HTR-8/SVneo (cell line): ENCODE data around the gene DHRSX.
"Not testable (repeated sequence)": the region's sequence is repeated elsewhere in the genome, so short reads cannot be mapped to it uniquely, and the experiment has no call there.

Source experiments
- DNase-seq: peaks from one replicate; pipeline ENCODE4 v3.0.0; 2011; ENCODE audit warnings: low spot score, mixed read lengths; ENCODE audit not compliant: insufficient read length
- FAIRE-seq: peaks from 2 replicates; lab custom pipeline; 2011; peaks lifted over from hg19 to GRCh38; lab: Jason Lieb, UNC

Gene DHRSX

DNA sequence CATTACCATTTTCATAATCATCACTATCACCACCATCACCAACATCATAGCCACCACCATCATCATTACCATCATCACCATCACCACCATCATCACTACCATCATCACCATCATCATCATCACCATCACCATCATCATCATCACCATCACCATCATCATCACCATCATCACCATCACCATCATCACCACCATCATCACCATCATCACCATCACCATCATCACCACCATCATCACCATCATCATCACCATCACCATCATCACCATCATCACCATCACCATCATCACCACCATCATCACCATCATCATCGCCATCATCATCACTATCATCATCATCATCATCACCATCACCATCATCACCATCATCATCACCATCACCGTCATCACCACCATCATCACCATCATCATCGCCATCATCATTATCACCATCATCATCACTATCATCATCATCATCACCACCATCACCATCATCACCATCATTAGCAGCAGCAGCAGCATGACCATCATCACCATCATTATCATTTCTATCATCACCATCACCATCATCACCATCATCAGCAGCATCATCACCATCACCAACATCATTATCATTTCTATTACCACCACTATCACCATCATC is 118.2 kb downstream of the DHRSX start:
- peak; percentile 97 for FAIRE-seq
- DNase-seq = not testable (repeated sequence)

DNA sequence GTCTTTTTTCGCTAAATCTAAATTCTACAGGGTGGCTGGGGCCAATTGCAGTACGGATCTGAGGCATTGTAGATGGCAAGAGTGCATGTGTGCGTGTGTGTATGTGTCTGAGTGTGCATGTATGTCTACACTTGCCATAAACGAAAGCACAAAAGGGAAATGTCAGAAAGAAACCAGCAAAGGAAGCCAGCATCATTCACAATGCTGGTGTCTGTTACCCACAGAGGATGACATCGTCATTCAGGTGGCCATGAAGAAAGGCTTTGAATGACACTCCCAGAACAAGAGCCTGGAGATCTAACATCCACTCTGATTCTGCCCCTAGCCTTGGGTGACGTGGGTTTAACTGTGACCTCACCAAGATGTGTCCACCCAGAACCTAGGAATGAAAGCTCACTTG is 124.6 kb downstream of the DHRSX start:
- FAIRE-seq = no peak

DNA sequence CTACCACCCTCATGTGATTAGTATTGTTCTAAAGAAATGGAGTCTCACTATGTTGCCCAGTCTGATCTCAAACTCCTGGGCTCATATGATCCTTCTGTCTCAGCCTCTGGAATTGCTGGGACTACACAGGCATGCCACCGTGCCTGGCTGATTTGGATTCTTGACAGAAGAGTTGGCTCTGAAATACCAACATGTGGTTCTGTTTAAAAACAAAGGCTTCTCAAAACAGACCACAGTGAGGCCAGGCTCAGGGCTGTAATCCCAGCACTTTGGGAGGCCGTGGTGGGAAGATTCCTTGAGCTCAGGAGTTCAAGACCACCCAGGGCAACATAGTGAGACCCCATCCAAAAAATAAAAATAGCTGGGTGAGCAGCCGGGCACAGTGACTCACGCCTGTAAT is 126.7 kb downstream of the DHRSX start:
- FAIRE-seq (no peak), DNase-seq (no peak)

More for the DNA sequence above, 124.6 kb downstream of the DHRSX start:
- no peak for DNase-seq

DNA sequence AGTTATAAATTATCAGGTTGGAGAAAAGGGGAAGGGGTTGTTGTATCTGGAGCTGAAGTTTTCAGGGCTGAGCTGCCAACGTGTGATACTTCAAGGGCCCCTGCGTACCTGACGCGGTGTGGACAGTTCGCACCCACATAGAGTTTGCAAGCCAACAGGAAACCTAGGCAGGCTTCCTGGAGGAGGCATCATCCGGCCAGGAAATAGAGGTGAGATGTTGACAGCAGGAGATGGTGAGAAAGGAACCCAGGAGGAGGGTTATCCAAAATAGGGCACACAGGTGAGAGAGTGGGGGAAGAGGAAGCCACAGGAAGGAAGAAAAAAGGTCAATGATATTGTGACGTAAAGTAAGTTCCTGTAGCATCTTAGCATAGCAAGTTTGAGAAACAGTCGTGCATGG is 127.2 kb downstream of the DHRSX start:
- FAIRE-seq (no peak), DNase-seq (no peak)

DNA sequence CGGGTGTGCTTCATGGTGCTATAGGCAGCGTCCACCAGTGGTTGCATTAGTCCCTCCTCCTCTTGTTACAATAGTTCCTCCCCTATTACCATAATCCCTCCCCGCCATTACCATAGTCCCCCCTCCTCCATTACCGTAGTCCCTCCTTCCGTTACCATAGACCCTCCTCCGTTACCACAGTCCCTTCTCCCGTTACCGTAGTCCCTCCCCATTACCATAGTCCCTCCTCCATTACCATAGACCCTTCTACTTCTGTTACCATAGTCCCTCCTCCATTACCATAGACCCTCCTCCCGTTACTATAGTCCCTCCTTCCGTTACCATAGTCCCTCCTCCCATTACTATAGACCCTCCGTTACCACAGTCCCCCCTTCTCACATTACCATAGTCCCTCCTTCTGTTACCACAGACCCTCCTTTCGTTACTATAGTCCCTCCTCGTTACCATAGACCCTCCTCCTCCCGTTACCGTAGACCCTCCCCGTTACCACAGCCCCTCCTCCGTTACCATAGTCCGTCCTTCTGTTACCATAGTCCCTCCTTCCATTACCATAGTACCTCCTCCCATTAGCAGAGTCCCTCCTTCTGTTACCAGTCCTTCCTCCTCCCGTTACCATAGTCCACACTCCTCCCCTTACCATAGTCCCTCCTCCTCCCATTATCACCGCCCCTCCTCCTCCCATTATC is 129.6 kb downstream of the DHRSX start:
- no peak for DNase-seq

DNA sequence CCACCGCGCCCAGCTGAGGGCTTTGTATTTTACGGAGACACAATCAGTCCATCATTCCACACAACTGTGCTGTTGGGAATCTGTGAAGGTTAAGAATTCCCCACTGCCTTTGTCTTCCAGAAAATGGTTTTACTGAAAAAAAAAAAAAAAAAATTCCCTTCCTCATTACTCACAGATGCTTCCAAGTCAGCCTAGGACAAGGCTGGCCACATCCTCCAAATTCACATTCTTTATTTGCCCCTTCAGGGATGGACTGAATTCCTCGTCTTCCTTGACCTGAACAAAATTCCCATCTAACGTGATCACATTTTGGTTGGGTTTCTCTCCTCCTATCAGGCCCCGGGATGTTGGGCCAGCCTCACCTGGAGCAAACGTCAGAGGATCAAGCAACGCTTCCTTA is 130.3 kb downstream of the DHRSX start:
- FAIRE-seq = no peak
- no peak for DNase-seq

More for the DNA sequence above, 129.6 kb downstream of the DHRSX start:
- no peak for FAIRE-seq

DNA sequence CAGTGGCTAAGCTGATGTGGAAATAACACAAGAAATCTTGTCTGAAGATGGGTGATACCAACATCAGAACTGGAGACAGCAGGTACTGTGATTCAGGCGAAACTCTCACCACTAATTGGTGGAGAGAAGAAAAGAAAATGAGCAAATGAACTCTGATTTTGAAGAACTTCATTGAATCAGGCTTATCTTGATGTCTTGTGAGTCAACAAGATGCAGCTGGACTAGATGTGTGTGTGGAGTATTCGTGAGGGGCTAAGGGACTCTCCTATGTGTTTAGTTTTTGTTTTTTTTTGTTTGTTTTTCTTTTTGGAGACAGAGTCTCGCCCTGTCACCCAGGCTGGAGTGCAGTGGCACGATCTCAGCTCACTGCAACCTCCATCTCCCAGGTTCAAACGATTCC is 131.6 kb downstream of the DHRSX start:
- FAIRE-seq (no peak), DNase-seq (no peak)

DNA sequence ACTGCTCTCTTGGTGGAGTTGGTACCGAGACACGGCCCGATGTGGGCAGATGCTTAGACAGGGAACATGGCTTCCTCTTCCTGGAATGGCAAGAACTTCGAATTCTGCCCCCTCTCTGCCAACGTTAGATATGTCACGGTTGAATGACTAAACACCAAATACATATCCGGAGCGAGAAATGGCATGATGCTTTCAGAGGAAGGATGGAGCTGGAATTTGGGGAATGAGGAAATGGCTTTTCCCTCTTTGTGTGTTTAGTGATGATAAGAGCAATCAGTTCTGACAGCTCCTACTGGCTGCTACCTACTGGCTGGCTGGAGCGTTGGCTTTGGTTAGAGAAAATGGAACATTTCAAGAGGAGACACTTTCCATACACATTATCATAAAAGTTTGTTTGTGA is 140.0 kb downstream of the DHRSX start:
- DNase-seq (no peak), FAIRE-seq (no peak)

DNA sequence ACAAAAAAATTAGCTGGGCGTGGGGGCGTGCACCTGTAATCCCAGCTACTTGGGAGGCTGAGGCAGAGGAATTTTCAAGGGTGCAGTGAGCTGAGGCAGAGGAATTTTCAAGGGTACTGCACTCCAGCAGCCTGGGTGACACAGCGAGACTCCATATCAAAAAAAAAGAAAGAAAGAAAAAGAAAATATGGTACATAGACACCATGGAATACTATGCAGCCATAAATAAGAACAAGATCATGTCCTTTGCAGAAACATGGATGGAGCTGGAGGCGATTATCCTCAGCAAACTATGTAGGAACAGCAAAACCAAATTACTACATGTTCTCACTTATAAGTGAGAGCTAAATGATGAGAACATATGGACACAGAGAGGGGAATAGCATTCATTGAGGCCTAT is 141.3 kb downstream of the DHRSX start:
- FAIRE-seq, DNase-seq: not testable (repeated sequence)

DNA sequence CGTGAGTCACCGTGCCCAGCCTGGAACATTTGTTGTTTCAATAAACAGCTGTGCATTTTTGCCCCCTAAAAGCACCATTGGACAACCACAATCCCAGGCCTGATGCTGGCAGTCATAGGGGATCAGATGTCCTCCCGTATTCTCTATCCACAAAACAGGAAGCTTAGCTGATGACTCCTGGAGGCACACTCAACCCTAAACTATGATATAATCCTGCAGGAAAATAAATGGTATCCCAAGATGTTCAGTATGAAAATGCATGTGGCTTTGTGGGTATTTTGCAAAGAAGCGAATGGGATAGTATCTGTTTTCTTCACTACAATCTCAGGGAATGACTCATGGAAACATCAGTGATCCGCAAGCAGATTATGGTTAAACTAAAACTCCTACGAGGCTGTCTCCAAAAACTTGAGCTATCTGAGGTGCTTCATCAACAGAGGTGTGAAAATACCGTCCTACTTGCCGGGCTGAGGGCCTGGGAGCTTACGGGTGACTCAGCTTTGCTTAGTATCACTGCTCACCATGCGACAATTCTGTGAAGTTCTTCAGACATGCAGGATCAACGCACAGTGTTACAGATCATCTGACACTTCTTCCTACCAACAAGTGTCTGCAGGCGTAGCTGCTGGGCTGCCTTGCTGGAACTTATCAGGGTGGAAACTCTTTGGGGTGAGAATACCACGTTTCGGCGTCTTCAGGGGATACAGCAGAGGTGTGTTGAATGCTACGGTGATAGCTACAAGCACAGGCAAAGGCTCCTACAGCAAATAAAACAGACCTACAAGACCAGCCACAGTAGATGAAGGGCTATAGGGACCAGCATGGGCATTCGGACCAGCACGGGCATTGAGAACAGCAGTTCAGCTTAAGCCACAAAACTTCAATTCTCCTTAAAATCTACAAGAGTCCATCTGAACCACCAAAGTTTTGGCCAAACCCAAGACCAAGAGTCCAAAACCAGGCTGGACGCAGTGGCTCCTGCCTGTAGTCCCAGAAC is 148.5 kb downstream of the DHRSX start:
- peak; percentile 87 for FAIRE-seq
- DNase-seq = peak; percentile 80

DNA sequence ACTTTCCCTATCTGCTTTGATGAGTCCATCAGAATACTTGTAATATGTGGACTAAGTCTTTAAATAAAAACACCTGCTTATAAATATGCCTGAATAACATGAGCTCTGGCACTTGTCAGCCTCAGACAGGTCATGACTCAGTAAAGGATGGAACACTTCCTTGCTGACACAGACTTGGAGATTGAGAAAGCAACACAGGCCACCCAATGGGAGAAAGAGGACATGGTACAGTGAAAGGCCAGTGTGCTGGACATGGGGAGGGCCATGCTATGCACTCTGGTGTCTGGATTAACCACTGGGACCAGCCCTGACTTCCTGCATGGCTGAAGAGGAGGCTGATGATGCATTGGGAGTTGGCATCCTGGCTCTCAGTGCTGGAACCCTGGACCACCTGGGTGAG is 149.5 kb downstream of the DHRSX start:
- FAIRE-seq = peak; percentile 79
- DNase-seq = peak; percentile 52

DNA sequence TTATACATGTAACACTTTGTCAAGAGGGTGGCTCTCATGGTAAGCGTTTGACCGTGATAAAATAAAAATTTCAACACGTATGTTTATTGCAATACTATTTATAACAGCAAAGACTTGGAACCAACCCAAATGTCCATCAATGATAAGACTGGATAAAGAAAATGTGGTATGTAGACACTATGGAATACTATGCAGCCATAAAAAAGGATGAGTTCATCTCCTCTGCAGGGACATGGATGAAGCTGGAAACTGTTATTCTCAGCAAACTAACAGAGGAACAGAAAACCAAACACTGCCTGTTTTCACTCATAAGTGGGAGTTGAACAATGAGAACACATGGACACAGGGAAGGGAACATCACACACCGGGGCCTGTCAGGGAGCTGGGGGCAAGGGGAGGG is 150.1 kb downstream of the DHRSX start:
- not testable (repeated sequence) for FAIRE-seq, DNase-seq

DNA sequence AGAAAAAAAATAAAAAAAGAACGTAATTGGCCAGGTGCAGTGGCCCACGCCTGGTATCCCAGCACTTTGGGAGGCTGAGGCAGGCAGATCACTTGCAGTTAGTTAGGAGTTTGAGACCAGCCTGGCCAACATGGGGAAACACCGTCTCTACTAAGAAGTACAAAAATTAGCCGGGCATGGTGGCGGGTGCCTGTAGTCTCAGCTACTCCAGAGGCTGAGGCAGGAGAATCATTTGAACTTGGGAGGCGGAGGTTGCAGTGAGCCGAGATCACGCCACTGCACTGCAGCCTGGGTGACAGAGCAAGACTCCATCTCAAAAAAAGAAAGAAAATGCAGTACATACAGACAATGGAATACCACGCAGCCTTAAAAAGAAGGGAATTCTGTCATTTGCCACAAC is 150.7 kb downstream of the DHRSX start:
- not testable (repeated sequence) for DNase-seq, FAIRE-seq

DNA sequence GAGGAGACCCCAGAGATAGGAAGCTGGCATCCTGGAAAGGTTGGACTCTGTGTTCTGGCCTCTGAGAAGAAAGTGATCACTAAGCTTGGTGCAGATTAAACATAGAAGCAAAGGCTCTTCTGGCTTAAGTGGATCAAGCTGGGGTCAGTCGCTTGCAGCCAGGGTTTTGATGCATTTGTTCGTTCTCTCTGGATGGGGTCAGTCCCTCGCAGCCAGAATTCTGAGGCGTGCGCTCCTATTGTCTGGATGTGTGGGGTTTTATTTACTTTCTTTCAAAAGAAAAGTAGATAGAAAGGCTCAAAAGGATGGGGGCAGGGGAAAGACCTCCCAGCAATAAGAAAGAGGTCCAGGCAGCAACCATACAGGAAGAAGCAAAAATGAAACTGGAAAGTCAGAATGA is 152.6 kb downstream of the DHRSX start:
- no peak for FAIRE-seq
- DNase-seq = no peak

DNA sequence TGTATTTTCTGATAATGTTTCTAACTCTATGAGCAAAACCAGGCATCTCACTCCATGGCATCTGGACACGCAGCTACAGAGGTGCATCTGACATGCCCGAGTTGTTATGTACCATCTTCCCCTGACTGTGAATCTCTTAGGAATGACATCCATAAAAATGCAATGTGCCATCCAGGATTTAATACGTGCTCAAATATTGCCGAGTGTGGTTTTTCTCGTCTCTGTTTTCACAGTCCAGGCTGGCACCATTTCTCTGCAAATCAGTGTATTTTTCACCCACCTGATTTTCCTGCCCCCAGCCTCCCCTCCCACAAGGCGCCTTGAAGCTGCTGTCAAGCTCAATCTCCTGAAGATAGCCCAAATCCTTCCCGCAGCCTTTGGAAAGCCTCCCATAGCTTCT is 154.6 kb downstream of the DHRSX start:
- FAIRE-seq = no peak
- DNase-seq = no peak

DNA sequence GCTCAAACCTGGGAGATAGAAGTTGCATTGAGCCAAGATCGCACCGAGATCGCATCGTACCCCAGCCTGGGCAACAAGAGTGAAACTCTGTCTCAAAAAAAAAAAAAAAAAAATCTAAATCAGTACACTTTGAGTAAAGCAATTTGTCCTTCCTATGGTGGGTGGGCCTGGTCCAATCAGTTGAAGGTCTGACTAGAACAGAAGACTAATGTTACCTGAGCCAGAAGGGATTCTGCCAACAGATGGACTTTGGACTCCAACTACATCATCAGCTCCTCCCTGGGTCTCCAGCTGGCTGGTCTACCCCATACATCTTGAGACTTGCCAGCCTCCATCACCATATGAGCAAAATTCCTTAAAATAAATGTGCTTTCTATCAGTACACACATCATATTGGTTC is 155.2 kb downstream of the DHRSX start:
- no peak for DNase-seq
- no peak for FAIRE-seq

DNA sequence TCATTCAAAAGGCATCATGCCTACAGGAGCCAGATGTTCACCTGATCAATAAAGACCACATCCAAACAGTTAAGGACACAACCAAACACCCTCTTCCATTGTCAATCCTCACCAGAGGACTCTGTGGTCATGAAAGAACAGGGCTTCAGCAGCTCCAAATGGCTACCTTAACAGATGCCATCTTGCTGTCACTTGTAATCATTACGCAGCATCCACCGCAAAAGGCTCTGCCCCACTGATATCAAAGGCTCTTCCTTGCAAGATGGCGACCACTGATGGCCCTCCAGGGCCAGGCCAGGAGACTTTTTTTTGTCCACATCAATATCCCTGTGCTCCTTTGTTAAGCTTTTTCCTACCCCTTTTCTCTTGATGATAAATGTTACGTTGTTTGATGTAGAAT is 157.4 kb downstream of the DHRSX start:
- no peak for FAIRE-seq

DNA sequence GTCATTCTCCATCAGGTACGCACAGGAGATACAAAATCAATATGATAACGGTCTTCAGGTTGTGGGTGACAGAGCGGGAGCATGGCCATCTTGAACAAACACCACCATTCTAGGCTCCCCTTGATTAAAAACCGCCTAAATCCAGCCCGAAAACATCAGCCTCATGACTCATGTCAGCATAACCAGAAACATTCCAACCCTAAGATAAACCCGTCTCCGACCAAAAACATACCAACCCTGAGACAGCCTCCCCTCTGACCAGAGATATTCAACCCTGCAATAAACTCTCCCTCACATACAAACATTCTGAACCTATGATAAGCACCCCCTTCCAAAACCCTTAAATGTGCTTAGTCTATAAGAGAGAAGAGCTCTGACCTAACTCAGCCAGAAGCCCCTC is 157.9 kb downstream of the DHRSX start:
- FAIRE-seq (no peak), DNase-seq (no peak)

More for the DNA sequence above, 157.4 kb downstream of the DHRSX start:
- no peak for DNase-seq

DNA sequence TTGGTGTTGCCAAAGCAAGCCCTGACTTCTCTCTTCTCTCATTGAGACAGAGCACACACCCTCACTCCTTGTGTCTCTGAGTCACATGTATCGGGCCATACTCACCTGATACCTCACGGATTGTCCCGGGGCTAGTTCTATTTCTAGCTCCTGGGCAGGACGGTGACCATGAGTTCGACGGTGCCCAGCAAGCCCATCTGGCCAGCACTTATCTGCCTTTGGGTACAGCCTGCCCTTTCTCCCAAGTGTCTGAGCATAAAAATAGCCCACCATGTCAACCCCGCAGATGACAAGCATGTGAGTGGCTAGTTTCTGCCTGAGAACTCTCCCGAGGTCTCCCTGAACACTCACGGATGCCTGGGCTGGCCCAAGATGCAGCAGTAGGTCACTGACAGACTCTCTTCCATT is 158.5 kb downstream of the DHRSX start:
- FAIRE-seq (no peak), DNase-seq (no peak)

DNA sequence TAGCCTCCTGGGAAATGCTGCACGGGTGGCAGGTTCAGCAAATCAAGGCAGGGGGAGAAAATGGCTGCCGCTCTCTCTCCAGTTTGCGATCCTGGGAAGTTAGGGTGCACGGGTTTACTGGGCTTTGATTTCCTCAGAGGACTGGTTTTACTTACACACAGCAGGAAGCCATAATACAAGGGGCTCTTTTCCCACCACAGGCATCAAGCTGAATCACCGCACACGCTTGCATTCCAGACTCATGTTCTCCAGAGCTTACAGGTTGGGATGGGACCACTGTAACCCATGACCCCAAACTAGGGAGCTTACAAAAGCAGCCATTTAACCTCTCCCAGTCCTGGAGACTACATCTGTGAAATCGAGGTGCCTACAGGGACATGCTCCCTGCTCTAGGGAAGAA is 159.8 kb downstream of the DHRSX start:
- DNase-seq (no peak), FAIRE-seq (no peak)

DNA sequence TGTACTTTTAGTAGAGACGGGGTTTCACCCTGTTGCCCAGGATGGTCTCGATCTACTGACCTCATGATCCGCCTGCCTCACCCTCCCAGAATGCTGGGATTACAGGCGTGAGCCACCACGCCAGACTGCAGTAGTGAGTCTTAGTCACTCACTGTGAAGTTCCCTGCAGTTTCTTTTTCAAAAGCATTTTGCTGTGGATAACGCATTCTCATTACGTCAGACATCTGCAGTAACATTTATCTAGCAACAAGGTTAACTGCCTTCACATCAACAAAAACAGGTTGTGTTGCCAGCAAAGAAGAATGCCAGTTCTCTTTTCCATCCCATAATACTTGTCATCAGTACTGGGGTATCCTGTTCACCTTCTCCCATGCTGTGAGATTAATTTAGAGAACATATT is 164.6 kb downstream of the DHRSX start:
- FAIRE-seq (no peak), DNase-seq (no peak)
